GM21447 (cell line): ENCODE data around the gene PTPRE.

Experiments
- ATAC-seq: cut with Tn5 transposase; IDR thresholded peaks from one replicate; pipeline ENCODE4 v1.9.1; 2021; ENCODE audit not compliant: unreplicated experiment

PTPRE gene

GRCh38 chr10:127882801-127883459, 24.0 kb upstream of the PTPRE start:
- ATAC-seq = no peak

GRCh38 chr10:127883516-127883915, 23.4 kb upstream of the PTPRE start:
- no peak for ATAC-seq

GRCh38 chr10:127884501-127884900, 22.4 kb upstream of the PTPRE start:
- no peak for ATAC-seq

GRCh38 chr10:127886371-127887051, 20.4 kb upstream of the PTPRE start:
- no peak for ATAC-seq

- no peak for ATAC-seq
Observed at GRCh38 chr10:127887541-127888415, 19.1 kb upstream of the PTPRE start.

- no peak for ATAC-seq
Observed at GRCh38 chr10:127888521-127889312, 18.2 kb upstream of the PTPRE start.

- ATAC-seq = no peak
Observed at GRCh38 chr10:127889605-127890195, 17.2 kb upstream of the PTPRE start.

- no peak for ATAC-seq
Observed at GRCh38 chr10:127890216-127890615, 16.7 kb upstream of the PTPRE start.

GRCh38 chr10:127890832-127891334, 16.0 kb upstream of the PTPRE start:
- ATAC-seq = no peak

- ATAC-seq = no peak
Observed at GRCh38 chr10:127892743-127893142, 14.2 kb upstream of the PTPRE start, which contains the start of gene CLRN3. CLRN3 (minus strand) TSS chr10:127892941; CDS start chr10:127892784, 157 bp downstream.

GRCh38 chr10:127894146-127894545, 12.8 kb upstream of the PTPRE start:
- ATAC-seq = no peak

- ATAC-seq = no peak
Observed at GRCh38 chr10:127896590-127896989, 10.3 kb upstream of the PTPRE start.

- no peak for ATAC-seq
Observed at GRCh38 chr10:127897177-127897576, 9.7 kb upstream of the PTPRE start.

- no peak for ATAC-seq
Observed at GRCh38 chr10:127899766-127900387, 7.0 kb upstream of the PTPRE start.

- no peak for ATAC-seq
Observed at GRCh38 chr10:127903789-127904188, 3.1 kb upstream of the PTPRE start.

- ATAC-seq = no peak
Observed at GRCh38 chr10:127904311-127905000, 2.4 kb upstream of the PTPRE start.

GRCh38 chr10:127905001-127905847, 1.7 kb upstream of the PTPRE start:
- ATAC-seq = no peak

GRCh38 chr10:127905848-127906261, 1.0 kb upstream of the PTPRE start:
- no peak for ATAC-seq
